M059J (cell line): ENCODE measurements around the gene KPTN. TPM values are rescaled to one million over a fixed set of nuclear protein-coding genes. Genes with fewer than 3 reads are reported as not detected.
A peak's percentile ranks its signal among the peaks of the same experiment; 100 is the strongest.

ENCODE experiments used
- DNase-seq: peaks from one replicate; pipeline ENCODE4 v3.0.0-alpha.2; 2012; ENCODE audit warnings: low read depth
- total RNA-seq: library from RNA; depleted of rRNA; stranded (reverse); fragments of >200 nt; shearing (Covaris generic); gene quantifications from 2 replicates; pipeline ENCODE4 v1.2.3, GENCODE V29; 2014

KPTN gene
- total RNA-seq, 1 experiment from 2014 or later = 11.1 TPM

- DNase-seq = no peak
Observed at GRCh38 chr19:47469719-47470118, 14.3 kb downstream of the KPTN start.

GRCh38 chr19:47469363-47469700 lies 14.7 kb downstream of the KPTN start:
- no peak for DNase-seq

- no peak for DNase-seq
Observed at GRCh38 chr19:47467914-47468313, 16.1 kb downstream of the KPTN start.

- DNase-seq = no peak
Observed at GRCh38 chr19:47465957-47466356, 18.1 kb downstream of the KPTN start.

GRCh38 chr19:47464675-47465419 lies 19.2 kb downstream of the KPTN start:
- DNase-seq = no peak

GRCh38 chr19:47461876-47462275 lies 22.1 kb downstream of the KPTN start:
- DNase-seq = no peak

- DNase-seq = no peak
Observed at GRCh38 chr19:47459477-47459876, 24.5 kb downstream of the KPTN start.

- no peak for DNase-seq
Observed at GRCh38 chr19:47458672-47459071, 25.3 kb downstream of the KPTN start.

- no peak for DNase-seq
Observed at GRCh38 chr19:47456721-47457474, 27.1 kb downstream of the KPTN start.

GRCh38 chr19:47450478-47450877 lies 33.5 kb downstream of the KPTN start:
- no peak for DNase-seq

- DNase-seq = no peak
Observed at GRCh38 chr19:47448360-47448727, 35.7 kb downstream of the KPTN start.

- DNase-seq = no peak
Observed at GRCh38 chr19:47447470-47448359, 36.3 kb downstream of the KPTN start.

GRCh38 chr19:47446534-47447469 lies 37.2 kb downstream of the KPTN start:
- DNase-seq = no peak

- peak; percentile 36 for DNase-seq
Observed at GRCh38 chr19:47445937-47446402, 38.0 kb downstream of the KPTN start.

- DNase-seq = no peak
Observed at GRCh38 chr19:47445527-47445926, 38.5 kb downstream of the KPTN start.

GRCh38 chr19:47444388-47444821 lies 39.6 kb downstream of the KPTN start:
- no peak for DNase-seq

GRCh38 chr19:47443331-47443730 lies 40.7 kb downstream of the KPTN start:
- DNase-seq = no peak

- no peak for DNase-seq
Observed at GRCh38 chr19:47438793-47439220, 45.2 kb downstream of the KPTN start.

- no peak for DNase-seq
Observed at GRCh38 chr19:47437500-47437899, 46.5 kb downstream of the KPTN start.

- DNase-seq = peak; percentile 63
Observed at GRCh38 chr19:47436712-47437401, 47.2 kb downstream of the KPTN start.
